ENCODE measurements around the gene PCSK4. TPM values are rescaled to one million over a fixed set of nuclear protein-coding genes. Genes with fewer than 3 reads are reported as not detected.

The PCSK4 gene
- total RNA-seq, 1 donor: 1.4 TPM

DNA sequence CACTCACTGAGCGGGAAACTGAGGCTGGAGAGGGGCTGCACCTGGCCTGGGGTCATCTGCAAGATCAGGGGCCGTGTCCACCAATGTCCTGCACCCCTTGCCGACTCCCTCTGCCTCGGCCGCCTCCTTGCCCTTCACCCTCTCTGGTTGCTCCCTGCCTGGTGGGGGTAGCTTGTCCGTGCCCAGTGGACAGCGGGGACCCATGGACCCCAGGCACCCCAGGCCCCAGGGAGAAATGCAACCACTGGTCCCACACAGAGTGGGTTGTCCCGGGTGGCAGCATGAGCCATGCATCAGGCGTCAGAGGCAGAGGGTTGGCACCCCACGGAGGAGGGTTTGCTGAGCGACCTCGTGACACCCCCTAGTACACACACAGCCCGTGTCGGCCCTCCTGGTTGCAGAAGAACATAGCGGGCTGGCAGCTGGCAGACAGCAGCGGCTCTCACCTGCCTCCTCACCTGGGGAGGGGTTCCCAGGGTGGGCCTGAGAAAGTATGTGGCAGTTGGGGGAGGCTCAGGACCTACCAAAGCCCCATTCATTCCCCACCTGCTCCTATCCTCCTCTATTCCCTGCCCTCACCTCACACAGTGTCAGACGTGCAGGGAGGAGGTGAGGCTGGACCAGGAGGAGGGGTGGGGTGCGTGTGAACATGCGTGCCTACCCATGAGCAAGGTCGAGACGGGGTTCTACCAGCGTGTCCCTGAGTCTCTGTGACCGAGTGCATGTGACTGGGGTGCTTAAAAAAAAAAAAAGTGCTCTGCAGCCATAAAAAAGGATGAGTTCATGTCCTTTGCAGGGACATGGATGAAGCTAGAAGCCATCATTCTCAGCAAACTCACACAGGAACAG lies 14.0 kb upstream of the PCSK4 start:
- peaks cover 6% of the 10 kb centered on the region for H3K9me3 ChIP-seq (ENCODE audit: low read depth, low read length)
- TF ChIP-seq, protein P1, sequence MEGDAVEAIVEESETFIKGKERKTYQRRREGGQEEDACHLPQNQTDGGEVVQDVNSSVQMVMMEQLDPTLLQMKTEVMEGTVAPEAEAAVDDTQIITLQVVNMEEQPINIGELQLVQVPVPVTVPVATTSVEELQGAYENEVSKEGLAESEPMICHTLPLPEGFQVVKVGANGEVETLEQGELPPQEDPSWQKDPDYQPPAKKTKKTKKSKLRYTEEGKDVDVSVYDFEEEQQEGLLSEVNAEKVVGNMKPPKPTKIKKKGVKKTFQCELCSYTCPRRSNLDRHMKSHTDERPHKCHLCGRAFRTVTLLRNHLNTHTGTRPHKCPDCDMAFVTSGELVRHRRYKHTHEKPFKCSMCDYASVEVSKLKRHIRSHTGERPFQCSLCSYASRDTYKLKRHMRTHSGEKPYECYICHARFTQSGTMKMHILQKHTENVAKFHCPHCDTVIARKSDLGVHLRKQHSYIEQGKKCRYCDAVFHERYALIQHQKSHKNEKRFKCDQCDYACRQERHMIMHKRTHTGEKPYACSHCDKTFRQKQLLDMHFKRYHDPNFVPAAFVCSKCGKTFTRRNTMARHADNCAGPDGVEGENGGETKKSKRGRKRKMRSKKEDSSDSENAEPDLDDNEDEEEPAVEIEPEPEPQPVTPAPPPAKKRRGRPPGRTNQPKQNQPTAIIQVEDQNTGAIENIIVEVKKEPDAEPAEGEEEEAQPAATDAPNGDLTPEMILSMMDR (IDR thresholded peaks at IDR 0.05; ENCODE audit: extremely low read depth, low read depth, low read length): no peak
- H4K20me1 ChIP-seq (ENCODE audit: insufficient read depth, low read length): no peaks in the 10 kb centered on the region
- H3K27ac ChIP-seq (ENCODE audit: low read depth, low read length): no peak overlapping the region
- no peaks in the 10 kb centered on the region for H3K36me3 ChIP-seq (ENCODE audit: insufficient read depth, low read length)
- no peak for DNase-seq (ENCODE audit: insufficient read length, low spot score, missing footprints)
- no peaks in the 10 kb centered on the region for H3K4me1 ChIP-seq (ENCODE audit: insufficient read depth, low read length)
- H3K4me2 ChIP-seq (ENCODE audit: insufficient read depth, low read length): no peak overlapping the region
- H3K4me3 ChIP-seq (ENCODE audit: insufficient read depth, low read length): no peak overlapping the region
- H3K27me3 ChIP-seq (ENCODE audit: insufficient read depth, low read length): peaks cover 19% of the 10 kb centered on the region
- no peaks in the 10 kb centered on the region for H3K79me2 ChIP-seq (ENCODE audit: insufficient read depth, low read length)
- H2AFZ ChIP-seq (ENCODE audit: low read length): no peak overlapping the region

GRCh38 chr19:1503089-1503924 lies 13.2 kb upstream of the PCSK4 start:
- no peaks in the 10 kb centered on the region for H3K36me3 ChIP-seq (ENCODE audit: insufficient read depth, low read length)
- no peaks in the 10 kb centered on the region for H3K79me2 ChIP-seq (ENCODE audit: insufficient read depth, low read length)
- no peaks in the 10 kb centered on the region for H3K4me1 ChIP-seq (ENCODE audit: insufficient read depth, low read length)
- DNase-seq (ENCODE audit: insufficient read length, low spot score, missing footprints): no peak
- no peak overlapping the region for H2AFZ ChIP-seq (ENCODE audit: low read length)
- H3K4me3 ChIP-seq (ENCODE audit: insufficient read depth, low read length): no peak overlapping the region
- TF ChIP-seq, protein P1 (IDR thresholded peaks at IDR 0.05; ENCODE audit: extremely low read depth, low read depth, low read length): peak; percentile 52
- no peak overlapping the region for H3K27ac ChIP-seq (ENCODE audit: low read depth, low read length)
- peaks cover 2% of the 10 kb centered on the region for H3K9me3 ChIP-seq (ENCODE audit: low read depth, low read length)
- no peaks in the 10 kb centered on the region for H4K20me1 ChIP-seq (ENCODE audit: insufficient read depth, low read length)
- no peak overlapping the region for H3K4me2 ChIP-seq (ENCODE audit: insufficient read depth, low read length)
- H3K27me3 ChIP-seq (ENCODE audit: insufficient read depth, low read length): peaks cover 19% of the 10 kb centered on the region

GRCh38 chr19:1502433-1503088 lies 12.4 kb upstream of the PCSK4 start:
- Histone ChIP-seq H3K4me1 (ENCODE audit: insufficient read depth, low read length) (no peaks in the 10 kb centered on the region), H3K4me3 (ENCODE audit: insufficient read depth, low read length) (no peak overlapping the region), H3K9me3 (ENCODE audit: low read depth, low read length) (peaks cover 2% of the 10 kb centered on the region), H3K4me2 (ENCODE audit: insufficient read depth, low read length) (no peak overlapping the region), H4K20me1 (ENCODE audit: insufficient read depth, low read length) (no peaks in the 10 kb centered on the region), H3K27ac (ENCODE audit: low read depth, low read length) (no peak overlapping the region), H3K27me3 (ENCODE audit: insufficient read depth, low read length) (peaks cover 21% of the 10 kb centered on the region), H2AFZ (ENCODE audit: low read length) (no peak overlapping the region), H3K79me2 (ENCODE audit: insufficient read depth, low read length) (no peaks in the 10 kb centered on the region), H3K36me3 (ENCODE audit: insufficient read depth, low read length) (no peaks in the 10 kb centered on the region)
- DNase-seq (ENCODE audit: insufficient read length, low spot score, missing footprints): no peak
- TF ChIP-seq, protein P1 (IDR thresholded peaks at IDR 0.05; ENCODE audit: extremely low read depth, low read depth, low read length): no peak
